HCT116 (cell line): ENCODE measurements around the gene PANK4. TPM values are rescaled to one million over a fixed set of nuclear protein-coding genes. Genes with fewer than 3 reads are reported as not detected.

ENCODE experiments used
- ATAC-seq: fragments of 200-7000 bp; cut with Tn5 transposase; 2 replicates; pipeline ENCODE4 v1.9.1; 2020; ENCODE audit warnings: mild to moderate bottlenecking, moderate library complexity
- BruUV-seq: library from RNA; stranded (reverse); fragments of 400-500 nt; replicated peaks from 2 replicates; lab custom pipeline; 2021; lab: Mats Ljungman, UMichigan
- CTCF ChIA-PET: fragments of 300-600 bp; sonication (Branson Sonifier 250); formaldehyde crosslinking; loops from one replicate; lab custom pipeline; 2021; ENCODE audit warnings: antibody characterized with exemption; lab: Charles Lee
- POLR2A ChIA-PET: fragments of 300-600, 350-600 bp; sonication (Branson Sonifier 250); formaldehyde crosslinking; loops from one replicate; lab custom pipeline; 2021; ENCODE audit warnings: antibody characterized with exemption; lab: Charles Lee
- RAD21 ChIA-PET, 2 experiments: fragments of 300-600 bp; sonication (Branson Sonifier 250); formaldehyde crosslinking; loops; one replicate each; lab custom pipeline; 2023; ENCODE audit warnings: low total read pairs in 2 of 2; ENCODE audit not compliant: uncharacterized antibody in 2 of 2, unreplicated experiment in 2 of 2, low non-redundant PET in 1 of 2; lab: Charles Lee
- DNase-seq: peaks from one replicate; pipeline ENCODE4 v3.0.0-alpha.2; 2010; ENCODE audit warnings: low read depth, low spot score
- H2AFZ ChIP-seq: fragments of 200-600 bp; shearing (Covaris generic), sonication (generic); 2 replicates; pipeline ENCODE4 v1.6.1; 2017; ENCODE audit warnings: low read depth, mixed run types, mixed read lengths, antibody characterized with exemption, low read length; ENCODE audit not compliant: poor library complexity, severe bottlenecking
- H3K27ac ChIP-seq: 2 replicates; pipeline ENCODE4 v1.5.1; 2012; ENCODE audit warnings: low read depth, low read length
- H3K27me3 ChIP-seq: fragments of 200-600 bp; sonication (generic); 2 replicates; pipeline ENCODE4 v1.6.1; 2016; ENCODE audit warnings: mixed run types, low read length, mixed read lengths; ENCODE audit not compliant: insufficient read depth
- H3K36me3 ChIP-seq, 2 experiments: fragments of 200-500 bp in 1 of 2; fragments of 200-600 bp in 1 of 2; sonication (Bioruptor generic) in 1 of 2; sonication (generic) in 1 of 2; 2 replicates each; pipeline versions ENCODE4 v1.5.1 to v1.6.1; 2014 to 2016; ENCODE audit warnings: low read length in 2 of 2, inconsistent platforms in 1 of 2, mixed read lengths in 1 of 2, mixed run types in 1 of 2; ENCODE audit not compliant: insufficient read depth in 2 of 2, control insufficient read depth in 1 of 2
- H3K4me1 ChIP-seq, 2 experiments: fragments of 200-600 bp in 1 of 2; sonication (generic) in 1 of 2; 2 replicates each; pipeline versions ENCODE4 v1.5.1 to v1.6.1; 2012 to 2017; ENCODE audit warnings: low read length in 2 of 2, inconsistent platforms in 1 of 2, mild to moderate bottlenecking in 1 of 2, mixed read lengths in 1 of 2, mixed run types in 1 of 2, moderate library complexity in 1 of 2; ENCODE audit not compliant: insufficient read depth in 2 of 2, control insufficient read depth in 1 of 2
- H3K4me2 ChIP-seq: fragments of 200-600 bp; sonication (generic); 2 replicates; pipeline ENCODE4 v1.6.1; 2017; ENCODE audit warnings: mixed run types, low read length, mixed read lengths
- H3K4me3 ChIP-seq, 2 experiments: fragments of 200-600 bp in 1 of 2; sonication (generic) in 1 of 2; replicated peaks in 1 of 2; 2 replicates each; pipeline ENCODE4 v1.5.1; 2011 to 2016; ENCODE audit warnings: low read length in 2 of 2, control low read depth in 1 of 2, low read depth in 1 of 2, mild to moderate bottlenecking in 1 of 2, mixed read lengths in 1 of 2, mixed run types in 1 of 2
- H3K79me2 ChIP-seq: fragments of 200-600 bp; sonication (generic); 2 replicates; pipeline ENCODE4 v1.6.1; 2017; ENCODE audit warnings: mild to moderate bottlenecking, mixed run types, low read length, moderate library complexity, mixed read lengths; ENCODE audit not compliant: insufficient read depth
- H3K9ac ChIP-seq: fragments of 200-600 bp; sonication (generic); 2 replicates; pipeline ENCODE4 v1.6.1; 2016; ENCODE audit warnings: low read length, mixed read lengths
- H3K9me2 ChIP-seq: fragments of 200-600 bp; sonication (generic), shearing (Covaris generic); 2 replicates; pipeline ENCODE4 v1.6.1; 2017; ENCODE audit warnings: mixed run types, mild to moderate bottlenecking, moderate library complexity; ENCODE audit not compliant: insufficient read depth
- H3K9me3 ChIP-seq, 2 experiments: fragments of 200-500 bp in 1 of 2; fragments of 200-600 bp in 1 of 2; sonication (Bioruptor generic) in 1 of 2; sonication (generic) in 1 of 2; 2 replicates each; pipeline ENCODE4 v1.6.1; 2014 to 2017; ENCODE audit warnings: low read length in 2 of 2, mixed read lengths in 2 of 2, inconsistent platforms in 1 of 2, low read depth in 1 of 2, mild to moderate bottlenecking in 1 of 2, mixed run types in 1 of 2, moderate library complexity in 1 of 2; ENCODE audit not compliant: control insufficient read depth in 1 of 2, insufficient read depth in 1 of 2
- H4K20me1 ChIP-seq: fragments of 200-600 bp; sonication (generic), shearing (Covaris generic); 2 replicates; pipeline ENCODE4 v1.6.1; 2017; ENCODE audit warnings: mixed run types, mild to moderate bottlenecking, moderate library complexity; ENCODE audit not compliant: insufficient read depth
- CBX3 ChIP-seq: IDR thresholded peaks from 2 replicates; pipeline ENCODE4 v1.6.1; 2012; ENCODE audit warnings: low read depth
- CEBPB ChIP-seq: IDR thresholded peaks from 2 replicates; pipeline ENCODE4 v1.6.1; 2012; ENCODE audit warnings: low read depth
- CTCF ChIP-seq, 3 experiments: fragments of 200-600 bp in 1 of 3; sonication (generic) in 1 of 3; IDR thresholded peaks in 2 of 3; conservative IDR thresholded peaks in 1 of 3; 2 replicates each; pipeline ENCODE4 v1.5.1; 2012 to 2017; ENCODE audit warnings: low read depth in 2 of 3, low read length in 2 of 3, antibody characterized with exemption in 1 of 3, borderline replicate concordance in 1 of 3, control low read depth in 1 of 3, mild to moderate bottlenecking in 1 of 3, mixed read lengths in 1 of 3, mixed run types in 1 of 3, moderate library complexity in 1 of 3; ENCODE audit not compliant: insufficient read depth in 1 of 3
- EZH2 ChIP-seq: fragments of 200-600 bp; sonication (generic); IDR thresholded peaks from 2 replicates; pipeline ENCODE4 v1.6.1; 2017; ENCODE audit warnings: antibody characterized with exemption, mixed run types
- EZH2phosphoT487 ChIP-seq: fragments of 200-600 bp; IDR thresholded peaks from 2 replicates; pipeline ENCODE4 v1.6.1; 2018; ENCODE audit warnings: antibody characterized with exemption, borderline replicate concordance
- FOSL1 ChIP-seq: IDR thresholded peaks from 2 replicates; pipeline ENCODE4 v1.6.1; 2012; ENCODE audit warnings: low read depth
- JUND ChIP-seq: IDR thresholded peaks from 2 replicates; pipeline ENCODE4 v1.6.1; 2012
- POLR2A ChIP-seq: IDR thresholded peaks from 2 replicates; pipeline ENCODE4 v1.7.0; 2011; ENCODE audit warnings: borderline replicate concordance; ENCODE audit not compliant: insufficient read depth, insufficient read length; ENCODE audit errors: extremely low read depth
- POLR2AphosphoS5 ChIP-seq: IDR thresholded peaks from 2 replicates; pipeline ENCODE4 v1.6.1; 2011; ENCODE audit warnings: mild to moderate bottlenecking, low read depth, low read length, moderate library complexity
- RAD21 ChIP-seq: IDR thresholded peaks from 2 replicates; pipeline ENCODE4 v1.6.1; 2012; ENCODE audit warnings: low read depth, mild to moderate bottlenecking
- REST ChIP-seq: IDR thresholded peaks from 2 replicates; pipeline ENCODE4 v1.6.1; 2012; ENCODE audit warnings: low read depth
- SIN3A ChIP-seq: IDR thresholded peaks from 2 replicates; pipeline ENCODE4 v1.6.1; 2012; ENCODE audit warnings: low read depth
- YY1 ChIP-seq: IDR thresholded peaks from 2 replicates; pipeline ENCODE4 v1.6.1; 2011; ENCODE audit warnings: low read length, low read depth, moderate library complexity, mild to moderate bottlenecking; ENCODE audit not compliant: insufficient replicate concordance; ENCODE audit errors: extremely low read depth
- ZBTB33 ChIP-seq: IDR thresholded peaks from 2 replicates; pipeline ENCODE4 v1.6.1; 2011; ENCODE audit warnings: mild to moderate bottlenecking, low read length, moderate library complexity; ENCODE audit not compliant: insufficient replicate concordance; ENCODE audit errors: extremely low read depth
- ZFX ChIP-seq: fragments of 450-650 bp; IDR thresholded peaks from 2 replicates; pipeline ENCODE4 v1.6.1; 2017
- ZNF274 ChIP-seq: fragments of 200-500 bp; sonication (Bioruptor generic); IDR thresholded peaks from 2 replicates; pipeline ENCODE4 v1.6.1; 2014; ENCODE audit warnings: mild to moderate bottlenecking, low read depth, low read length, inconsistent platforms
- intact Hi-C: fragments of 100-400 bp; cut with micrococcal nuclease; formaldehyde crosslinking; loops from 2 replicates; pipeline ENCODE4 v1.10.0; 2022
- total RNA-seq: library from RNA; stranded (reverse); gene quantifications from one replicate; pipeline ENCODE4 v1.2.1, GENCODE V29; 2021; ENCODE audit not compliant: unreplicated experiment
- TF ChIP-seq, protein P1 (sequence below): IDR thresholded peaks from 2 replicates; pipeline ENCODE4 v1.6.1; 2012
- TF ChIP-seq, protein P2 (sequence below): IDR thresholded peaks from 2 replicates; pipeline ENCODE4 v1.6.1; 2012

The PANK4 gene
- total RNA-seq, 1 experiment from 2014 or later: 38.5 TPM

GRCh38 chr1:2567083-2567679, 40.8 kb upstream of the PANK4 start:
- Histone ChIP-seq H2AFZ (no peak overlapping the region), H3K27me3 (no peaks in the 10 kb centered on the region), H4K20me1 (no peaks in the 10 kb centered on the region), H3K4me3 (no peak overlapping the region), H3K9ac (no peak overlapping the region), H3K36me3 (no peaks in the 10 kb centered on the region), H3K4me1 (no peaks in the 10 kb centered on the region), H3K79me2 (no peaks in the 10 kb centered on the region), H3K9me3 (no peaks in the 10 kb centered on the region), H3K27ac (no peak overlapping the region), H3K9me2 (no peaks in the 10 kb centered on the region), H3K4me2 (no peak overlapping the region)
- TF ChIP-seq REST: no peak
- no peak for TF ChIP-seq SIN3A
- TF ChIP-seq ZNF274: no peak
- TF ChIP-seq CTCF (IDR thresholded peaks at IDR 0.05 in 2 of 3, conservative IDR thresholded peaks at IDR 0.05 in 1 of 3; ENCODE audit: borderline replicate concordance in 1 of 3, insufficient read depth in 1 of 3, low read depth in 2 of 3, low read length in 2 of 3): no peak
- no peak for TF ChIP-seq FOSL1
- TF ChIP-seq EZH2: no peak
- no peak for TF ChIP-seq ZFX
- TF ChIP-seq JUND: no peak
- TF ChIP-seq, protein P1, sequence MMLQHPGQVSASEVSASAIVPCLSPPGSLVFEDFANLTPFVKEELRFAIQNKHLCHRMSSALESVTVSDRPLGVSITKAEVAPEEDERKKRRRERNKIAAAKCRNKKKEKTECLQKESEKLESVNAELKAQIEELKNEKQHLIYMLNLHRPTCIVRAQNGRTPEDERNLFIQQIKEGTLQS: no peak
- no peak for TF ChIP-seq CBX3
- TF ChIP-seq, protein P2, sequence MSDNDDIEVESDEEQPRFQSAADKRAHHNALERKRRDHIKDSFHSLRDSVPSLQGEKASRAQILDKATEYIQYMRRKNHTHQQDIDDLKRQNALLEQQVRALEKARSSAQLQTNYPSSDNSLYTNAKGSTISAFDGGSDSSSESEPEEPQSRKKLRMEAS: no peak
- TF ChIP-seq EZH2phosphoT487: no peak
- TF ChIP-seq ZBTB33: no peak
- no peak for TF ChIP-seq POLR2AphosphoS5
- no peak for TF ChIP-seq CEBPB
- no peak for TF ChIP-seq YY1
- no peak for TF ChIP-seq RAD21
- TF ChIP-seq POLR2A: no peak
- ATAC-seq: no peak
- no peak for DNase-seq
- ChIA-PET POLR2A (no interaction called here), CTCF (no interaction called here), RAD21 (no interaction called here)
- no TSS peak for BruUV-seq
- intact Hi-C loops: no loop called here
